Ecto neural progenitor cell (in vitro differentiated cells): ENCODE measurements around the gene GBA3.

ENCODE experiments used
- DNase-seq: peaks from one replicate; pipeline ENCODE4 v3.0.0-alpha.2; 2018; ENCODE audit warnings: low spot score

Gene GBA3

DNA sequence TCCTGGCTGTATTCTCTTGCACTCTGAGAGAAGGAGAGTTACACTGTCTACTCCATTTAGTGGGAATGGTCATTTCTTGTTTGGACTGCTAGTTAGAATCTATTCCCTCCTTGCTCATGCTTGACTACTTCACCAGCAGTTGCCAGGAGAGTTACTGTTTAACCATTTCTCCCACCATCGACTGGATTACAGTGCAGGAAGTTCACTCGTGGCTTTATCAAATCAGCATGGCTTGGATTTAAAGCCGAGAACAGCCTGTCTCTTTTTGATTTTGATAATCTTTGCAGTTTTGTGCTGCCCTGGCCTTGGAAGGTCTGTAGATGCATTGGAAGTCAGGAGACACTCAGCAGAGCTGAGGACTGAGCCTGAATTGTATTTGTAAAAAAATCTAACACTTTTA lies 3.2 kb downstream of the GBA3 start:
- no peak for DNase-seq

DNA sequence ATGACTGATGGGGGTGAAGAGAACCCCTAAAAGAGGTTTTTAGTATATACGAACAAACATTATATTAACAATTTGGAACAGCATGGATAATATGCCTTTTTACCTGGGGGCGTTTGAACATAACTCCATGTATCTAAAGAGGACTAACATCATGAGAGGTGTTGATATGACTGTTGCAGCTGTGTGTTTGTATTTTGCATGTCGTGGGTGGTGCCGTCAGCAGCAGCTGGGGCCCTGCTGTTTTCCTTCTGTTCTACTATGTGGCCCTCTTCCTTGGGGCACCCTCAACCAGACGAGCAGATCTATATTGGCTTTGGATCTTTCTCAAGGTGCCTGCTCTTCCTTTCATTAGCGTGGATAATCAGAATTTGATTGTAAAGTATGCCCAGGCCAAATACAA lies 11.2 kb downstream of the GBA3 start:
- no peak for DNase-seq

DNA sequence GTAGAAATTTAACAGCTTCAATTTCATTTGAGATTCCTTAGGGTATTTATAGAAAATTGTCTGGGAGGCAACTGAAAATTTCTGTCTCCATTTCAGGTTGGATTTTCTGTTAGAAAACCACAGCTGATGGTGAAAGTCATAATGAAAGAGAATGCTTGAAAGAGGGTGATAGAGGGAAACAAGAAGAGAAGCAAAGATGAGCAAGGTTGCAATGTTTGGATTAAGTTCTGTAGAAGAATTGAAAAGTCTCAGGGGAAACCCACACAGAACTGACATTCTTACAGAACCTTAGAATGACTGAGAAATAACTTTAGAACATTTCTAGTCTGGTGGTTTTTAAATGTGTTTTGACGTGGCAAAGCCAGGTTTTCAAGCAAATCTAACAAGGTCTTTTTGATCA lies 14.7 kb downstream of the GBA3 start:
- DNase-seq: no peak

DNA sequence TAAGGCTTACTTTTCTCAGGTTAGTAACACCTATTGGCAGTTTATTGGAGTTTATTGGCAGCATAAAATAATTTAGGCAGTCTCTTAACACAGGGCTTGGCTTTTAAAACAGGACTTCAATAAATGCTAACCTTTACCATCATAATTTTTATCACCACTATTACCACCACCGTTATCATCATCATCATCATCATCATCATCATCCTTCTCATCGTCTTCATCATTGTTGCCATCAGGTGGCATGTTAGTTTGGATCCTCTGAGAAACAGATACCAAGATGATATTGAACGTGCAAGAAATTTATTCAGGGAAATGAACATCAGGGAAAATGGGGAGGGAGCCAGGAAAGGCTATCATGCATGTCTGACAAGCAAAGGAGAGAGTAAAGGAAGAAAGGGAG lies 16.2 kb downstream of the GBA3 start:
- no peak for DNase-seq

DNA sequence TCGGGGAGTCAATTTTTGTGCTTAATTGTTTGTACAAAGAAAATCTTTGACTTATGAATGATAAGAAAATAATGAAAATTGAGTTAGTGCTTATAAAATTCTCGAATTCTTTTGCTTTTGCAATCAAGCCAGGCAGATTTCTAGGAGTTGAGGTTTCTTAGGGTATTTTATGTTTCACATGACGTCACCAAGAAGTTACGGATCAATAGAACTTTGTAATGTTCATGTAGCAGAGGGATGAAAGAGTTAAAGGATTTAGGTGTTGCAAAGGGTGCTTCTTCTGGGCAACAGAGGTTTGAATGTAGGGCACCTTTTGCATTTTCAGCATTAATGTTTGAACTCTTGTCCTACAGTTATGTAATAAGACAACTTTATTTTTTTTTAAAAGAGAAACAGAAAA lies 19.4 kb downstream of the GBA3 start:
- DNase-seq: no peak

DNA sequence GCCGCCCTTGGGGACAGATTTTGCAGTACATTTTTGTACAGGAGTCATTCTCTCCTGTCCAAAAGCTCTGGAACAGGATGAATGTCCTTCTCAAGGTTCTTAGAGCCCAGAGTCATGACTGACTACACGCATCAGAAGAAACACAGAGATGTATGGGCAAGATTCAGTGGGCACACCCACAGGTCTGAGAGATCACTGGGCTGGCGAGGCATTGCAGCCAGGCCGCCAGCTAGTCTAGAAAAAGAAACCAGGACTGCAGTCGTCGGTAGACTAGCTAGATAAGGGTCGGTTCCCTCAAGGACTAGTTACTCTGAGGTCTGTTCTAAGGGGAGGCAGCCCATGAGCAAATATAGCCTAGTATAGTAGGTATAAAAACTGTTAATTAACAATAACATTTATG lies 19.8 kb downstream of the GBA3 start:
- no peak for DNase-seq

DNA sequence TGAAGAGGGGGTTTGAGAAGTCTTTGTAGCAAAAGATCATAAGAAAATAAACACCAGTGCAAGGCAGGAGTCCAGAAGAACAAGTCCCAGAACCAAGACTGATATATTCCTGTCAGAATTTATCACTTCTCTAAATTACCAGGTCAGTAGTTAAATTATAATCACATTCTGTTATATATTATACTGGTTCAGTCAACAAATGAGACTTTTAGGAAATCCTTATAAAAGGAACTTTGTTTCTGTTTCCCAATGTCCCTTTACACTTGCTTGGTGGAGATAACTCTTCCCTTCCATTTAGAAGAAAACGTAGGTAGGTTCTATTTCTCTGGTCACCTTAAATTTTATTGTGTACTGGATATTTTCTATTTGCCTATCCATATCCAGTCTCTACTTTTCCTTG lies 21.1 kb downstream of the GBA3 start:
- DNase-seq: no peak

DNA sequence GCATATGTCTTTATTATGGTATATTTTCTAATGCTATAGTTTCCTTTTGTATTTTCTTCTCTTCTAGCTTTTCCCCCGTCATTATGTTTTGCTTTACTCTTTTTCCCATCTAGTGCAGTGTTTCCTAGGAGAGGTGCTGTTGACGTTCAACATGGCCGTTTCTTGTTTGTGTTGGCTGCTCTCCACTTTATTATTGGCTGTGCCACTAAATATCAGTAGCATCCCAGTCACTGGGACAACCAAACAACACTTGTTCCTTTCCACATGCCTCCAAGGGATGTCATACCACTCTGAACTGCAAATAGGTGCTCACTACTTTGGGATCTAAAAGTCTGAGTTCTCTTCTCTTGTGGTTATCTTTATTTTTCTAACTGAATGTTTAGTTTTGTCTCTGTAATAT lies 26.5 kb downstream of the GBA3 start:
- no peak for DNase-seq

DNA sequence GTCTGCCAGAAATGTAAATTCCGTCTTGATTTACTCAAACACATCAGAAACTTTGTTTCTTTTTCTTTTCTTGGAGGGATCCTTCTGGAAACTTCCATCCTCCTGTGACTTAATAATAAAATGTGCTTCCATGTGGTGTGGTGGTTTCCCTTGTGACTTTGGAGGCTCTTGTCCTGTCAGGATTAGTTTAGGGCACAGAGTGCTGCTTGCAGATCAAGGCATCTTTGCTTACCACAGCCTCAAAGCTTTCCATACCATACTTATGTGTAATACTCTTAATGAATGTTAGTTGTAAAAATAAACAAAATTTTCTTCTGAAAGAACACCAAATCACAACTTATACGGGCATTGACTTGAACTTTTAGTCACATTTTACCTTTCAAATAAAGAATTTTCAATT lies 27.4 kb downstream of the GBA3 start:
- no peak for DNase-seq

DNA sequence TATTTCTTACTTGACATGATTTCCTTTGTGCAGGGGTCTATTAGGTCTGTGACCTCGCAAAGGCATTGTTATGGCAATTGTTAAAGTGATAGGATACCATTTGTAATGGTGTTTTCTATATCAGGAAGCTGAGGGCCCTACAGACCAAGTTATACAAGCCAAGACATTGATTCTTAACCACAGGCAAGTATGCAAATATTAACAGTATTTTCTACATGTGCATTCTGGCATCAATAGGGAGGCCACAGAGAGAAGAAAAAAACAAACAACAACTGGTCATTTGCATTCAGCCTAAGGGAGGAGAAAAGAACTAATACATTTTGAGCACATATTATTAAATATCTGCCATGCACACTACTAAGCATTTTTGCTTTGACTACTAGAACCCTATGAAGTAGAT lies 28.5 kb downstream of the GBA3 start:
- no peak for DNase-seq

DNA sequence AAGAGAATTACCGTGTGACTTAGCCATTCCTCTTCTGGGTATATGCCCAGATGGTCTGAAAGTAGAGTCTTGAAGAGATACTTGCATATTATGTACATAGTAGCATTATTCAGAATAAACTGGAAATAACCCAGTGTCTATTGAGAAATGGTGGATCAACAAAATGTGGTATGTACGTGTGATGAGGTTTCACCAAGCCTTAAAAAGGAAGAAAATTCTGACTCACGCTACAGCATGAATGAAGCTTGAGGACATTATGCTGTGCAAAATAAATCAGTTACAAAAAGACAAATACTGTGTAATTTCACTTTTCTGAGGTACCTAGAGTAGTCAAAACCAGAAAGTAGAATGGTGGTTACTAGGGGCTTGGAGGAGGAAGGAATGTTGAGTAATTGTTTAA lies 37.3 kb downstream of the GBA3 start:
- no peak for DNase-seq

DNA sequence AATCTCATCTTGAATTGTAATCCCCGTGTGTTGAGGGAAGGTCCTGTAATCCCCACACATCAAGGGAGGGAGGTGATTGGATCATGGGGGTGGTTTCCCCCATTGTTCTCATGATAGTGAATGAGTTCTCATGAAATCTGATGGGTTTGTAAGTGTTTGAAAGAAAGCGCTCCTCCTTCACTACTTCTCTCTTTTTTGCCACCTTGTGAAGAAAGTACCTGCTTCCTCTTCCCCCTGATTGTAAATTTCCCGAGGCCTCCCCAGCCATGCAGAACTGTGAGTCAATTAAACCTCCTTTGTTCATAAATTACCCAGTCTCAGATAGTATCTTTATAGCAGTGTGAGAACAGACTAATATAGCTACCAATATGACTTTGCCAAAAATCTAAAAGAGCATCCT lies 41.1 kb downstream of the GBA3 start:
- no peak for DNase-seq

DNA sequence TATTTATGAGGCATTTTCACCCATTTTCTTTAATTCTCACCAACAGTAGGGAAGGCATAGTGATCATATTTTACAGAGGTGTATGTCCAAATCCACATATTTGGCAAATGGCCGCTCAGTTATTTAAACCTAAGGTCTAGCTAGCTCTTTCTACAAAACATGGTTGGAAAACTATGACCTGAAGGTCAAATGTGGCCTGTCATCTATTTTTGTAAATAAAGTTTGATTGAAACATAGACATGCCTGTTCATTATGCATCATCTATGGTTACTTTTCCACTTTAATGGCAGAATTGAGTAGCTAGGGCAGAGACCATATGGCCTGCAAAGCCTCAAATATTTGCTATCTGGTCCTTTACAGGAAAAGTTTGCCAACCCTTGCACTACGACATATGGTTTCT lies 44.2 kb downstream of the GBA3 start:
- no peak for DNase-seq

DNA sequence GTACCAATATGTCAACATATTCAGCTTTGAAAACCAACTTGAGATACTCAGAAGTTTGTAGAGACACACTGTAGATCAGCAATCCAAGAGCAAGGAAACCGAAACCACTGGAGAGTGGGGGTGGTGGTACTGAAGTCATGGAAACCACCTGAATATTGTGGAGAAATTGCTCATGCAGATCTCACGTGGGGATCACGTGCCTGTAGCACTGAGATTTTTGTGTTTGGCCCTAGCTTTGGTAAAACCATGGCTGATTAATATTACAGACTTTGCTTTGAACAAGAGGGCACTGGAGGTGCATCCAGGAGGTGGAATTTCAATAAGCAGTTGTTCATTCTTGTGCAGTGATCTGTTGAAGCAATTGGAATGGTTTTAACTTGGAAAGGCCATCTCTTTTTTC lies 47.2 kb downstream of the GBA3 start:
- no peak for DNase-seq

DNA sequence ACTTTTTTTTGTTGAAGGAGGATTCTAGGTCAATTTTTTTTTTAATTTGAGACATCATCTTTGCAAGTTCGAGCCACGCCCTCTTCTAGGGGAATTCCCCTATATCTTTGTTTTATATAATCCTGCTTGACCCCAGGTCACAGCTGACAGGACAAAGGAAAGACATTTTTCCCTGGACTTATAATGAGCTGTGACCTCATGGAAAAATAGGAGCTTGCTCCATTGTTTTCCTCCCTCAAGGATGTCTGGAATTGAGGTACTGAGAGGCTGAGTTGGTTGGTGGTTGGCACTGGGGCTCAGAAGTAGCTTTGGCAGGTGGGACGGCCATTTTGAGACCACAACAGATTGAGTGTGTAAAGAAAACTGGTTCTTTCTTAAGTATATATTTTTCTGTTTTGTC lies 49.0 kb downstream of the GBA3 start:
- DNase-seq: no peak

DNA sequence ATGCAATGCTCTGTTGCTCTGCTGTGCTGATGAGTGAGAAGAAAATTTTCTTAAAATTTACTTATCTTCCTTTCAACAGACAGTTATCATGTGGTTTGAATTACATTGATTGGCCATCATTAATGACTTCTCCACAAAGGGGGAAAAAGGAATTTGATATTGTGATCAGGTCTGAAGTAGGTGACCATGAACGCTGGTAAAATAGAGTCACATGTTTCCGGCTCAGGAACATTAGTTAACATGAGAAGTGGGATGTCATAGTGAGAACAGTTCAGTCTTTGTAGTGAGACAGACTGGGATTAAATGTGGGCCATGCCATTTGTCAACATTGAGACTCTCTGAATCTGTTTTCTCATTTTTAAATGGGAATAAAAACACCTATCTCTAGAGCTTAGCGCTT lies 50.6 kb downstream of the GBA3 start:
- DNase-seq: no peak

DNA sequence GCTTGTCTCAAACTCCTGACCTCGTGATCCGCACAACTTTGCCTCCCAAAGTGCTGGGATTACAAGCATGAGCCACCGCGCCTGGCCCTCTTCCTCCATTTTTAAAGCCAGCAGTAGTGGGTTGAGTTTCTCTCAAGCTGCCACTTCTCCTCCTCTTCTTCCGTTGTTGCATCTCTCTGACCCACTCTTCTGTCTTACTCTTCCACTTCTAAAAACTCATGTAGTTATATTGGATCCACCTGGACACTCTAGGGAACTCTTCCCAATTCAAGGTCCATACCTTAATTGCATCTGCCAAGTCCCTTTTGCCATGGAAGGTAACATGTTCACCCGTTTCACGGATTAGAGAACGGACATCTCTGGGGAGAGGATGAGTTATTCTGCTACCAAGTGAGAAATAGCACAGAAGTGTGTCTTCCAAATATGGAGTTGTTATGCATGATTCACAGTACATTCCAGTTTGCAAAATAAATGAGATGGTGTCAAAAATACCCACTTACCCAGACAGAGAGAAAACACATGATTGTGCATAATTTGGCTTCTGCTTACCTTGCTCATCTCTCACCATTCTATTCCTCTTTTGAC lies 51.8 kb downstream of the GBA3 start:
- no peak for DNase-seq

DNA sequence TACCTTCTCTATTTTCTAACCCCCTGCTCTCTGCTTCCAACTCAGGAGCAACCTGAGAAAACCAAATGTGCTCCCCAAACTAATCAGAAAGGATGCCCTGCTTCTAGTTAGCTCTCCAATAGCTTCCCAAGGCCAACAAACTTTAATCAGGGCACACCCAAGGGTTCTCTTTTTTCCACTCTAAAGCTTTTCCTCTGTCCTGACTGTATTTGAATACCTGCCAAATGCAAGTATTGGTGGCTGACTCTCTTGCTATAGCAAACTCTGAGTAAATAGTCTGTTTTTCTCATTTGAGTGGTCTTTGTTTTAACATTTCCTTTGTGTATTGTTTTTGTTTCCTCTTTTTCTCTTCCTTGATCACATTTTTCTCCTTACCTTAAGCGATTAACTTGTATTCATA lies 52.5 kb downstream of the GBA3 start:
- DNase-seq: no peak

DNA sequence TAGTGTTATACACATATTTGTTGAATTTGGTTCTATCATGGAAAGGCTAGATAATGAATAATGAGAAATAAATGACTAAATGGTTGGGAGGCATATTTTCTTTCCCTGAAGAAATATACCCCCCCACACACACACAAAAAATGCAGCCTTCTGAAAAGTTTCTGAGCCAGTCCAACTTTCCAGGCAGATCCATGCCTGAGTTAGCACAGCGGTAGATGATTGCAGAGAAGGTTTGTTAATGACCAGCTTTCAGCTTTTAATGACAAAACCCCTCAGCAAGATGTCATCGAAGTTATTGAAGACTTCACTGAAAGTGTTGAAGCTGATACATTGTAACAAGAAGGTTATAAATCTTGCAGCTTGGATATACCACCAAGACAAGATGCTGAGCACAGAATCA lies 61.4 kb downstream of the GBA3 start:
- DNase-seq: no peak

DNA sequence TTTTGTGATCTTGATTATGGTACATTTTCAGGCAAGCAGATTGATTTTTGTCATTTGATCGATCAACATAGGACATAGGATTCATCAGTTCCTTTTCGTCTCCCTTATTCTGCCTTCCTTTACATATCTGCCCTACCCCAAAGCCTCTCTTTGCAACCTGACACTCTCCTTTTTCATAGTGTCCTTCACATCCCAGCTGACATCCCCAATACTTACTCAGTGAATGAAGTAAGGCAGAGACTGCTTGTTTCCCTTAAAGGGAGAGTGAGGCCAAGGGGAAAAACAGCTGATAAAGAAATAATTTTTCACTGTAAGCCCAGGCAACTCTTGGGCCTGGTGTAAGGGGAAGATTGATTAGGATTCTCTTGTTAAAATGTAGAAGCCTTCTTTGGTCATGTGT lies 69.8 kb downstream of the GBA3 start:
- DNase-seq: no peak

DNA sequence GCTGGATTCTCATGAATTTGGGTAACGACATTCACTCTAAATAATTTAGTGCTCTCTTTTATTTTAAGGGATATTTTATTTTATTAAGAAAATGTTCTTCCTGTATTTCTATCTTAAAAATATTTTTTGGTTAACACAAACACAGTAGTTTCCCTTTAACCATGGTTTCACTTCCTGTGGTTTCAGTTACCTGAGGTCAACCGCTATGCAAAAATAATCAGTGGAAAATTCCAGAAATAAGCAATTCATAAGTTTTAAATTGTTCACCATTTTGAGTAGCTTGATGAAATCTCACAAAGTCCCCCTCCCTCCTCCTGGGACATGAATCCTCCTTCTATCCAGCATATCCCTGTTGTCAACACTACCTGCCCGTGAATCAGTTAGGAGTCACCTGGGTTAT lies 71.4 kb downstream of the GBA3 start:
- DNase-seq: no peak

DNA sequence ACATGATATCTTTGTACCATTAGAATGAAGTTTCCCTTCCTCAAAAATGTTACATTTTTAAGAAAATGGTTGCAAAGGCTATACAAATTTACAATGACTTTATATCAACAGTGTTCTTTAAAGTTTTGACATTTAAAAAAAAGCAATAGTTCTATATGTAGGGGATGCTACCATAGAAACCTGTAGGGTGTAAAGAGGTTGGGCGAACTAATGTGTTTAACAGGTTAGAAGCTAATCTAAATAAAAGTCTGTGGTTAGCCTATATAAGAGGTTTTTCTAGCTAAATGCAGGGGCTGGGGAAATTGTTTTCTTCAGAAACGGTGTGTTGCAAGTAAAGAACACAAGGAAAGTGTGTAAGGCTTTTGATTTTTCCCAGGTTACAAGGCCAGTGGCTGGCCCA lies 73.3 kb downstream of the GBA3 start:
- DNase-seq: no peak

DNA sequence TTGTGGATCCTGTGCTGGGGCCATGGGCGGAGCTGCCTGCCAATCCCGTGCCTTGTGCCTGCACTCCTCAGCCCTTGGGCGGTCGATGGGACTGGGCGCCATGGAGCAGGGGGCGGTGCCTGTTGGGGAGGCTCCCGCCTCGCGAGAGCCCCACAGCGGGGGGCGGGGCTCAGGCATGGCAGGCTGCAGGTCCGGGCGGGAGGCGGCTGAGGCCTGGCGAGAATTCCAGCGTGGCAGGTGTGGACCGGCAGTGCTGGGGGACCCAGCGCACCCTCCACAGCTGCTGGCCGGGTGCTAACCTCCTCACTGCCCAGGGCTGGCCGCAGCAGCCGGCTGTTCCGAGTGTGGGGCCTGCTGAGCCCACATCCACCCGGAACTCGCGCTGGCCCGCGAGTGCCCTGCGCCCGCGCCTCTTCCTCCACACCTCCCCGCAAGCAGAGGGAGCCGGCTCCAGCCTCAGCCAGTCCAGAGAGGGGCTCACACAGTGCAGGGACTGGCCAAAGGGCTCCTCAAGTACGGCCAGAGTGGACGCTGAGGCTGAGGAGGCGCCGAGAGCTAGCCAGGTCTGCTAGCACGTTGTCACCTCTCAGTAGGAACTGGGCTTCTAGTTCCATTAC lies 85.9 kb downstream of the GBA3 start:
- no peak for DNase-seq

DNA sequence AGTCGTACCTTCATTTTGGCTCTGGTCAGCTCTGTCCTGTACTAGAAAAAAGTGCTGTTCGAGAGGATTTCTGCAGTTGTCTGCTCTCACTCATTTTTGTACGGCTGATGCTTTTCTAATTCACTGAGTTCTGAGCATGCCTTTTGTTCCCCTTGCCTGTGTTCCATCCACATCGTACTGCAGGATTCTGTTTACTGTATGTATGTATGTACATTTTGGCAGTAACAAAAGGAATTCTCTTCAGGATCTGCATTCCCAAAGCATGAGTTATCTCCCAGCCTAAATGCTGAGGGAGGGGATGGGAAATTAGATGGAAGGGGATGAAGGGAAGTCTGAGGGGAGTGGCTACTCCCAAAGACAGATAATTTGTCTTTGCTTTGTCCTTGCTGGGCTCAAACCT lies 87.6 kb downstream of the GBA3 start:
- DNase-seq: no peak

DNA sequence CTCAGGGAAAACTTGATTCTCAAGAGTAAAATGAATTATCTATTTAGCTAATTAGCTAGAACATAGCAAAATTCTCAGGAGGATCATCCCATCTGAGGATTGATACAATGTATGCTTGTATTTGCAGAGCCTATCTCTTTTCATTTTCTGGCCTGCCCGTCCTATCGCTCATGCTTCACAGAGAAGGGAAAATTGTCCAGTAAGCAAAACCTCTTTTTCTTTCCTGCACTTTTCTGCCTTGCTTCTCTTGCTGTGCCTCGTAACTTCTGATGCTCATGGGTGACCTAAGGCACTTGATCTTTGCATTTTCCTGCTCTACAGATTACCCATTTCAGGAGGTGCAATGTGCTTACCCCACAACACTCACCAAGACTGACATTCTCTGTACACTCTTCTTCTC lies 88.1 kb downstream of the GBA3 start:
- no peak for DNase-seq
